ENCODE results near the gene ELOVL2. TPM values are rescaled to one million over a fixed set of nuclear protein-coding genes. Genes with fewer than 3 reads are reported as not detected.

The ELOVL2 gene
- total RNA-seq, 1 donor from 2014 or later, result not detected

DNA sequence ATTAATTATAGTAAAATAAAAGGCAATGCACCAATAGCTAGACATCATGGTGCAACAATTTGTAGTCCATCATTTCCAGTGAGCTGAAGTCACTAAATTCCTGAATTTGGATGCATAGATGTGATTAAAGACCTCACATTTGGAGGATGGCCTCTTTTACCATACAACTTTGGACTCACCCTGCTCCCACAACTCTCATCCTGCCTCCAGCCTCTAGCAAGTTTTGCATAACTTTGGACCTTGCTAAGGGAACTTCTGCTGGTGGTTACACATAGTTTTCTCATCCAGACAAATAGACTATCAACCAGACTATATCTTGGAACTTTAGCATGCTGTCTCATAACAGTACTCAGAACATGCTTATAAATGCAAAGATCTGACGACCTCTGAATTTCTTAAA is 12.8 kb upstream of the ELOVL2 start:
- TF ChIP-seq, protein P1, sequence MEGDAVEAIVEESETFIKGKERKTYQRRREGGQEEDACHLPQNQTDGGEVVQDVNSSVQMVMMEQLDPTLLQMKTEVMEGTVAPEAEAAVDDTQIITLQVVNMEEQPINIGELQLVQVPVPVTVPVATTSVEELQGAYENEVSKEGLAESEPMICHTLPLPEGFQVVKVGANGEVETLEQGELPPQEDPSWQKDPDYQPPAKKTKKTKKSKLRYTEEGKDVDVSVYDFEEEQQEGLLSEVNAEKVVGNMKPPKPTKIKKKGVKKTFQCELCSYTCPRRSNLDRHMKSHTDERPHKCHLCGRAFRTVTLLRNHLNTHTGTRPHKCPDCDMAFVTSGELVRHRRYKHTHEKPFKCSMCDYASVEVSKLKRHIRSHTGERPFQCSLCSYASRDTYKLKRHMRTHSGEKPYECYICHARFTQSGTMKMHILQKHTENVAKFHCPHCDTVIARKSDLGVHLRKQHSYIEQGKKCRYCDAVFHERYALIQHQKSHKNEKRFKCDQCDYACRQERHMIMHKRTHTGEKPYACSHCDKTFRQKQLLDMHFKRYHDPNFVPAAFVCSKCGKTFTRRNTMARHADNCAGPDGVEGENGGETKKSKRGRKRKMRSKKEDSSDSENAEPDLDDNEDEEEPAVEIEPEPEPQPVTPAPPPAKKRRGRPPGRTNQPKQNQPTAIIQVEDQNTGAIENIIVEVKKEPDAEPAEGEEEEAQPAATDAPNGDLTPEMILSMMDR (IDR thresholded peaks at IDR 0.05), result no peak
- Mint-ChIP-seq H3K4me3 (no peak overlapping the region), H3K4me1 (no peaks in the 10 kb centered on the region), H3K27me3 (peaks cover 9% of the 10 kb centered on the region), H3K36me3 (ENCODE audit: low read depth) (no peaks in the 10 kb centered on the region), H3K9me3 (no peaks in the 10 kb centered on the region), H3K27ac (no peak overlapping the region)
- no peak for ATAC-seq (ENCODE audit: low read depth)
- intact Hi-C loops (cut with micrococcal nuclease), result no loop called here
- ChIA-PET CTCF (no interaction called here), POLR2A (interaction anchor here (0.5 kb wide), 1 partner anchor 12 kb away, joined by 3 read pairs; no protein-coding TSS in a partner anchor)
- no peak for DNase-seq

DNA sequence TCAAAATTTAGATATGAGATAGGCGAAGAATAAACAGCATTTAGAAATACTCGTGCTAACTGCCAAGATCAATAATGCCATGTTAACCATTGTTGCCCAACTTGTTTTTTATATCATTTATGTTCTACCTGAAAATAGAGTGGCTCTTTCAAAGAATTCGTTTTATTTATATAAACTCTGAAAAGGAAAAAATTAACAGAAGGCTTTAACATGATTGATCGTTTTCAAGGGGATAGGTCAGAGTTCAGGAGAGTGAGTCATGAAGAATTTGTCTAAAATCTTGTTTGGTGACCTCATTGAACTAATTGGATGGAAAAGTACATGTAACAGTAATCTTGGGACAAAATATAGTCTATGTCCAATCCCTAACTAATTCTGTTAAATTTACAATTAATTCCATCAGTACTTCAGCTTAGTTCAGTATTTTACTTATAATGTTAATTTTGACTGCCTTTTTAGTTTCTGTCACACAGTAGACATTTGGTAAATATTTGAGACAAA is 11.1 kb upstream of the ELOVL2 start:
- Mint-ChIP-seq H3K27me3 (peaks cover 17% of the 10 kb centered on the region), H3K9me3 (no peaks in the 10 kb centered on the region), H3K4me1 (no peaks in the 10 kb centered on the region), H3K4me3 (no peak overlapping the region), H3K27ac (no peak overlapping the region), H3K36me3 (ENCODE audit: low read depth) (no peaks in the 10 kb centered on the region)
- POLR2A ChIA-PET, result no interaction called here
- CTCF ChIA-PET, result interaction anchor here (1.7 kb wide), 1 partner anchor 14 kb away, joined by 7 read pairs; no protein-coding TSS in a partner anchor
- intact Hi-C loops (cut with micrococcal nuclease), result no loop called here
- TF ChIP-seq, protein P1 (IDR thresholded peaks at IDR 0.05), result no peak
- no peak for DNase-seq
- ATAC-seq (ENCODE audit: low read depth), result no peak

DNA sequence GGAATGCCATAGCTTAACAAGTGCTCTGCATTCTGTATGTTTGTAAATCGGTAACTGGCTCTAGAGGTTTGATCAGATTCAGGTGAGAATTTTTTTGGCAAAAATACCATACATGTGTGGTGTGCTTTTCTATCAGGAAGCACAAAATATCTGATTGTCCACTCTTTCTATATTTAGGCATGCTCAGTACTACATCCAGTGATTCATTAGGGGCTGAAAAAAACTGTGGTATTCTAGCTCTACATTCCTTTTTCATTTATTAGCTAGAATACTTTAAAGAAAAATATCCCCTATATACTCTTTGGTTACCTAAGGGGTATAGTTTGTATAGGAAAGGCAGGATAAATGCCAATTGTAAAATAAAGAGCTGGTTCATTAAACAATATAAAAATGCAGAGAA is 10.6 kb upstream of the ELOVL2 start:
- TF ChIP-seq, protein P1 (IDR thresholded peaks at IDR 0.05), result no peak
- no peaks in the 10 kb centered on the region for H3K4me1 Mint-ChIP-seq
- ChIA-PET POLR2A (interaction anchor here (0.5 kb wide), 1 partner anchor 187 kb away, joined by 3 read pairs; no protein-coding TSS in a partner anchor), CTCF (interaction anchor here (1.7 kb wide), 1 partner anchor 14 kb away, joined by 7 read pairs; no protein-coding TSS in a partner anchor)
- ATAC-seq (ENCODE audit: low read depth), result no peak
- H3K36me3 Mint-ChIP-seq (ENCODE audit: low read depth), result no peaks in the 10 kb centered on the region
- no peak for DNase-seq
- intact Hi-C loops (cut with micrococcal nuclease), result no loop called here
- H3K9me3 Mint-ChIP-seq, result no peaks in the 10 kb centered on the region
- peaks cover 19% of the 10 kb centered on the region for H3K27me3 Mint-ChIP-seq
- no peak overlapping the region for H3K4me3 Mint-ChIP-seq
- no peak overlapping the region for H3K27ac Mint-ChIP-seq

DNA sequence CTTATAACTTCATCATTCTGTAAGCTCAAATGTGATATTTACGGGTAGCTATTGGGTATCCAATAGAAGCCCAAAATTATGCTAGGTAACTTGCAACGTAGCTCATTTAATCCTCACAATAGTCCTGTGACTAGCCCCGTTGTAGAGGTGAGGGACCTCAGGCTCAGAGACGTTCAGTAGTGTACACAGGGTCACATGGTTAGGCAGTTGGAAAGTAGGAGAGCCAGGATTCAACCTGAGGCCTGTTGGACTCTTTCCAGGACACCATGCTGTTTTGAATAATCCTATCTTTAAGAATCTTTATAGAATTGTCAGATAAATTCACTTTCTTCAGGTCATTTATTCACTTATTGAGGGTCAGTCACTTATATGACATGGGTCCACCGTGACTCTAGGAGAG is 9.2 kb upstream of the ELOVL2 start:
- DNase-seq, result no peak
- H3K27me3 Mint-ChIP-seq, result peaks cover 31% of the 10 kb centered on the region
- TF ChIP-seq, protein P1 (IDR thresholded peaks at IDR 0.05), result no peak
- H3K27ac Mint-ChIP-seq, result no peak overlapping the region
- intact Hi-C loops (cut with micrococcal nuclease), result no loop called here
- ATAC-seq (ENCODE audit: low read depth), result no peak
- no peaks in the 10 kb centered on the region for H3K36me3 Mint-ChIP-seq (ENCODE audit: low read depth)
- no peaks in the 10 kb centered on the region for H3K4me1 Mint-ChIP-seq
- no peak overlapping the region for H3K4me3 Mint-ChIP-seq
- ChIA-PET POLR2A (no interaction called here), CTCF (no interaction called here)
- no peaks in the 10 kb centered on the region for H3K9me3 Mint-ChIP-seq

DNA sequence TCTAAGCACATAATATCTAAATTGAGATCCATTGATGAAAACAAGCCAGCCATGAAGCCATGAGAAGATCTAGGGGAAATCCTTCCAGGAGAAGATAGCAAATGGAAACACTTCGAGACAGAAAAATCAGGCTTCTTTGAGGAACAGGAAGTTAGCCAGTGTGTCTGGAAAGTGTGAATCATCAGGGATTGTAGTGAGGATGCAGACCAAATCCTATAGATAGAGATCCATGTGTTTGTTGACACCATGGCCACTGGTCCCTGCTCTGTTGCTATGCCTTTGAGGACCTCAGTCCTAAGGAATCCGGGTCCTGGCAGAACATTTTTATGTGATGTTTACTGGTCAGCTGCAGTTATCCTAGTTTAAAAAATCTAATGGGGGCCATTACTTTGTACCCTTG is 6.6 kb upstream of the ELOVL2 start:
- Mint-ChIP-seq H3K27ac (no peak overlapping the region), H3K36me3 (ENCODE audit: low read depth) (no peaks in the 10 kb centered on the region), H3K27me3 (peaks cover 44% of the 10 kb centered on the region), H3K4me1 (no peaks in the 10 kb centered on the region), H3K4me3 (no peak overlapping the region), H3K9me3 (no peaks in the 10 kb centered on the region)
- ChIA-PET POLR2A (no interaction called here), CTCF (no interaction called here)
- ATAC-seq (ENCODE audit: low read depth), result no peak
- no peak for DNase-seq
- intact Hi-C loops (cut with micrococcal nuclease), result no loop called here
- TF ChIP-seq, protein P1 (IDR thresholded peaks at IDR 0.05), result no peak

All from activated B cell treated with CpG ODN at 0.5 μM for 24 hours (primary cell).